ENCODE measurements around the gene ABHD18.

DNA sequence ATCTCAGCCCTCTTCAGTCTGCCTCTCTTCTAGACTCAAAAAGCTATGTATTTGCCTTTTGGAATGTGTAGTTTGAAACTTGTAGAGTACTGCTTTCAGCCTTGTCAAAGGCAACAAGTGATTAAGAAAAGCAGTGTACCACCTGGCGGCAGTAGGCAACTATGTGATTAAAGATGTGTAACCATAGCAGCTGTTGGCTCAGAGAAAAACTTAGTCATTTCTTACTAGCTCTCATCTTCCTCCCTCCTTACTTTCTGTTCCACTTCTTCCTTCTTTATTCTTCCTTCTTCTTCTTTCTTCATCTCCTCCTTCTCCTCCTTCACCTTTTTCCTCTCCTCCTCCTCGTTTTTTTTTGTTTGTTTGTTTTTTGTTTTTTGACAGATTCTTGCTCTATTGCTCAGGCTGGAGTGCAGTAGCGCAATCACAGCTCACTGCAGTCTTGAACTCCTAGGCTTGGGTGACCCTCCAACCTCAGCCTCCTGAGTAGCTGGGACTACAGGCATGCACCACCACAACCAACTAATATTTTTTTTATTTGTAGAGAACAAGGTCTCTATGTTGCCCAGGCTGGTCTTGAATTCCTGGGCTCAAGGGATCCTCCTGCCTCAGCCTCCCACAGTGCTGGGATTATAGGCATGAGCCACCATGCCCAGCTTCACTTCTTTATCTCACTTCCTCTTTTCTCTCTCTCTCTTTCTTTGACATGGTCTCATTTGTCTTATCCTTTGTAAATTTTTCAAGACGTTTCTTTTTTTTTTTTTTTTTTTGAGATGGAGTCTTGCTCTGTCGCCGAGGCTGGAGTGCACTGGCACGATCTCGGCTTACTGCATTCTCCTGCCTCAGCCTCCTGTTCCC lies 32.6 kb downstream of the ABHD18 start:
- TF ChIP-seq, protein P1, sequence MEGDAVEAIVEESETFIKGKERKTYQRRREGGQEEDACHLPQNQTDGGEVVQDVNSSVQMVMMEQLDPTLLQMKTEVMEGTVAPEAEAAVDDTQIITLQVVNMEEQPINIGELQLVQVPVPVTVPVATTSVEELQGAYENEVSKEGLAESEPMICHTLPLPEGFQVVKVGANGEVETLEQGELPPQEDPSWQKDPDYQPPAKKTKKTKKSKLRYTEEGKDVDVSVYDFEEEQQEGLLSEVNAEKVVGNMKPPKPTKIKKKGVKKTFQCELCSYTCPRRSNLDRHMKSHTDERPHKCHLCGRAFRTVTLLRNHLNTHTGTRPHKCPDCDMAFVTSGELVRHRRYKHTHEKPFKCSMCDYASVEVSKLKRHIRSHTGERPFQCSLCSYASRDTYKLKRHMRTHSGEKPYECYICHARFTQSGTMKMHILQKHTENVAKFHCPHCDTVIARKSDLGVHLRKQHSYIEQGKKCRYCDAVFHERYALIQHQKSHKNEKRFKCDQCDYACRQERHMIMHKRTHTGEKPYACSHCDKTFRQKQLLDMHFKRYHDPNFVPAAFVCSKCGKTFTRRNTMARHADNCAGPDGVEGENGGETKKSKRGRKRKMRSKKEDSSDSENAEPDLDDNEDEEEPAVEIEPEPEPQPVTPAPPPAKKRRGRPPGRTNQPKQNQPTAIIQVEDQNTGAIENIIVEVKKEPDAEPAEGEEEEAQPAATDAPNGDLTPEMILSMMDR (IDR thresholded peaks at IDR 0.05), result no peak
- TF ChIP-seq TCF12 (IDR thresholded peaks at IDR 0.05), result no peak
- TF ChIP-seq, protein P2, sequence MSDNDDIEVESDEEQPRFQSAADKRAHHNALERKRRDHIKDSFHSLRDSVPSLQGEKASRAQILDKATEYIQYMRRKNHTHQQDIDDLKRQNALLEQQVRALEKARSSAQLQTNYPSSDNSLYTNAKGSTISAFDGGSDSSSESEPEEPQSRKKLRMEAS (IDR thresholded peaks at IDR 0.05; ENCODE audit: low read depth), result no peak
- TF ChIP-seq, protein P3, sequence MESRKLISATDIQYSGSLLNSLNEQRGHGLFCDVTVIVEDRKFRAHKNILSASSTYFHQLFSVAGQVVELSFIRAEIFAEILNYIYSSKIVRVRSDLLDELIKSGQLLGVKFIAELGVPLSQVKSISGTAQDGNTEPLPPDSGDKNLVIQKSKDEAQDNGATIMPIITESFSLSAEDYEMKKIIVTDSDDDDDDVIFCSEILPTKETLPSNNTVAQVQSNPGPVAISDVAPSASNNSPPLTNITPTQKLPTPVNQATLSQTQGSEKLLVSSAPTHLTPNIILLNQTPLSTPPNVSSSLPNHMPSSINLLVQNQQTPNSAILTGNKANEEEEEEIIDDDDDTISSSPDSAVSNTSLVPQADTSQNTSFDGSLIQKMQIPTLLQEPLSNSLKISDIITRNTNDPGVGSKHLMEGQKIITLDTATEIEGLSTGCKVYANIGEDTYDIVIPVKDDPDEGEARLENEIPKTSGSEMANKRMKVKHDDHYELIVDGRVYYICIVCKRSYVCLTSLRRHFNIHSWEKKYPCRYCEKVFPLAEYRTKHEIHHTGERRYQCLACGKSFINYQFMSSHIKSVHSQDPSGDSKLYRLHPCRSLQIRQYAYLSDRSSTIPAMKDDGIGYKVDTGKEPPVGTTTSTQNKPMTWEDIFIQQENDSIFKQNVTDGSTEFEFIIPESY (IDR thresholded peaks at IDR 0.05; ENCODE audit: borderline replicate concordance, low read depth), result no peak
- TF ChIP-seq YY1 (IDR thresholded peaks at IDR 0.05; ENCODE audit: low read depth), result no peak
- no peak for TF ChIP-seq GABPA (IDR thresholded peaks at IDR 0.05; ENCODE audit: low read depth)
- no peak for TF ChIP-seq RAD21 (IDR thresholded peaks at IDR 0.05; ENCODE audit: low read length)
- TF ChIP-seq NRF1 (IDR thresholded peaks at IDR 0.05; ENCODE audit: low read depth, low read length), result no peak
- TF ChIP-seq POLR2AphosphoS5 (IDR thresholded peaks at IDR 0.05; ENCODE audit: low read depth, low read length), result no peak
- no peak for TF ChIP-seq TAF1 (IDR thresholded peaks at IDR 0.05; ENCODE audit: borderline replicate concordance, low read depth, low read length)
- no peak for TF ChIP-seq SMC3 (IDR thresholded peaks at IDR 0.05; ENCODE audit: low read depth, low read length)
- TF ChIP-seq, protein P4, sequence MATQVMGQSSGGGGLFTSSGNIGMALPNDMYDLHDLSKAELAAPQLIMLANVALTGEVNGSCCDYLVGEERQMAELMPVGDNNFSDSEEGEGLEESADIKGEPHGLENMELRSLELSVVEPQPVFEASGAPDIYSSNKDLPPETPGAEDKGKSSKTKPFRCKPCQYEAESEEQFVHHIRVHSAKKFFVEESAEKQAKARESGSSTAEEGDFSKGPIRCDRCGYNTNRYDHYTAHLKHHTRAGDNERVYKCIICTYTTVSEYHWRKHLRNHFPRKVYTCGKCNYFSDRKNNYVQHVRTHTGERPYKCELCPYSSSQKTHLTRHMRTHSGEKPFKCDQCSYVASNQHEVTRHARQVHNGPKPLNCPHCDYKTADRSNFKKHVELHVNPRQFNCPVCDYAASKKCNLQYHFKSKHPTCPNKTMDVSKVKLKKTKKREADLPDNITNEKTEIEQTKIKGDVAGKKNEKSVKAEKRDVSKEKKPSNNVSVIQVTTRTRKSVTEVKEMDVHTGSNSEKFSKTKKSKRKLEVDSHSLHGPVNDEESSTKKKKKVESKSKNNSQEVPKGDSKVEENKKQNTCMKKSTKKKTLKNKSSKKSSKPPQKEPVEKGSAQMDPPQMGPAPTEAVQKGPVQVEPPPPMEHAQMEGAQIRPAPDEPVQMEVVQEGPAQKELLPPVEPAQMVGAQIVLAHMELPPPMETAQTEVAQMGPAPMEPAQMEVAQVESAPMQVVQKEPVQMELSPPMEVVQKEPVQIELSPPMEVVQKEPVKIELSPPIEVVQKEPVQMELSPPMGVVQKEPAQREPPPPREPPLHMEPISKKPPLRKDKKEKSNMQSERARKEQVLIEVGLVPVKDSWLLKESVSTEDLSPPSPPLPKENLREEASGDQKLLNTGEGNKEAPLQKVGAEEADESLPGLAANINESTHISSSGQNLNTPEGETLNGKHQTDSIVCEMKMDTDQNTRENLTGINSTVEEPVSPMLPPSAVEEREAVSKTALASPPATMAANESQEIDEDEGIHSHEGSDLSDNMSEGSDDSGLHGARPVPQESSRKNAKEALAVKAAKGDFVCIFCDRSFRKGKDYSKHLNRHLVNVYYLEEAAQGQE (IDR thresholded peaks at IDR 0.05; ENCODE audit: low read depth, low read length), result no peak
- TF ChIP-seq SIN3A (IDR thresholded peaks at IDR 0.05; ENCODE audit: borderline replicate concordance, low read depth, low read length), result no peak
